Transverse colon (tissue), 4 donors: ENCODE data around the gene GPR143. TPM values are rescaled to one million over a fixed set of nuclear protein-coding genes. Genes with fewer than 3 reads are reported as not detected.

Experiments
- DNase-seq: peaks from one replicate; pipeline ENCODE4 v3.0.0-alpha.2; 2019
- H3K27ac ChIP-seq, 4 donors: fragments of 200-600 bp; sonication (generic); 2 replicates each; pipeline ENCODE4 v1.5.1; 2016 to 2018; ENCODE audit warnings: inconsistent platforms in 4 of 4
- H3K27me3 ChIP-seq: fragments of 200-600 bp; sonication (generic); 2 replicates; pipeline ENCODE4 v1.5.1; 2017; ENCODE audit warnings: inconsistent platforms
- H3K36me3 ChIP-seq, 4 donors: fragments of 200-600 bp; sonication (generic); 2 replicates each; pipeline ENCODE4 v1.5.1; 2017 to 2019; ENCODE audit warnings: inconsistent platforms in 4 of 4
- H3K4me1 ChIP-seq, 4 donors: fragments of 200-600 bp; sonication (generic); 2 replicates each; pipeline ENCODE4 v1.5.1; 2017 to 2020; ENCODE audit warnings: inconsistent platforms in 4 of 4
- H3K4me3 ChIP-seq, 4 donors: fragments of 200-600 bp; sonication (generic); 1 replicate in 1 of 4; 2 replicates in 3 of 4; pipeline versions ENCODE4 v1.5.1 to v1.6.1; 2017 to 2019; ENCODE audit warnings: inconsistent platforms in 4 of 4
- H3K9me3 ChIP-seq, 2 donors: fragments of 200-600 bp; sonication (generic); 2 replicates each; pipeline ENCODE4 v1.5.1; 2017 to 2019; ENCODE audit warnings: inconsistent platforms in 2 of 2
- CTCF ChIP-seq, 5 experiments: fragments of 200-600 bp in 3 of 5; fragments of 450-650 bp in 2 of 5; sonication (generic) in 3 of 5; IDR thresholded peaks; 1 replicate in 2 of 5; 2 replicates in 3 of 5; pipeline ENCODE4 v1.5.1; 2016 to 2017; ENCODE audit warnings: antibody characterized with exemption in 5 of 5, inconsistent platforms in 3 of 5, mild to moderate bottlenecking in 2 of 5, moderate library complexity in 1 of 5
- EP300 ChIP-seq: sonication (generic); formaldehyde crosslinking; IDR thresholded peaks from one replicate; pipeline ENCODE4 v1.6.1; 2017; ENCODE audit warnings: antibody characterized with exemption, low read depth
- POLR2A ChIP-seq: fragments of 450-650 bp; IDR thresholded peaks from one replicate; pipeline ENCODE4 v1.6.1; 2016; ENCODE audit warnings: antibody characterized with exemption, mild to moderate bottlenecking, moderate library complexity
- POLR2AphosphoS5 ChIP-seq, 3 donors: sonication (generic); formaldehyde crosslinking; IDR thresholded peaks; one replicate each; pipeline ENCODE4 v1.6.1; 2016; ENCODE audit warnings: antibody characterized with exemption in 3 of 3
- WGBS, 2 donors: methylation state at CpG; one replicate each; pipeline ENCODE4 v1.1.5; 2018; ENCODE audit warnings: low coverage in 1 of 2; 5-methylcytosine and 5-hydroxymethylcytosine counted together
- in situ Hi-C, 4 donors: fragments of 200-750 bp; cut with MboI; loops; one replicate each; pipeline versions ENCODE4 v1.15.0 to v1.15.1; 2017; ENCODE audit warnings: low sequenced_read_pairs in 3 of 4, low pct_ligation_motif_present in 1 of 4, low pct_unique_long_range_greater_than_20kb in 1 of 4
- intact Hi-C: fragments of 100-400 bp; cut with DNase I; formaldehyde crosslinking; loops from one replicate; pipeline ENCODE4 v1.15.1; 2023; ENCODE audit warnings: low total_unique reads
- total RNA-seq, 4 donors: library from RNA; depleted of rRNA; stranded (reverse); fragments of >200 nt; gene quantifications; one replicate each; pipeline ENCODE4 v1.1.0, GENCODE V29; 2016

The GPR143 gene
- total RNA-seq, 4 donors from 2014 or later: 1.1 to 1.6 TPM; not detected in 2

DNA sequence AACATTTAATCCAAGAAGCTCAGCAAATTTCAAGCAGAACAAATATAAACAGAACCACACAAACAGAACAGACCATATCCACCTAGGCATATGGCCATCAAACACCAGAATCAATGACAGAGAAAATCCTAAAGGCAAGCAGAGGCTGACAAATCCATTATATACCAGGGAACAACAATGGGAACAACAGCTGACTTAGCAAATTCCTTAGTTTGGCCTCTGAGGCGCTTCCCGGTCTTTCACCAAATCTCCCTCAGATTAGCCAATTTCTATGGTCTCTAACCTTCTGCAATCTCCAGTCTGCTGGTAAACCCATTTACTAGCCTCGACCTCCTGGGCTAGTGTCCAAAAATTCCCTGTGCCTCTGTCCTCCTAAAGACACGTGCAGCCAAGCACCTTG is 59.2 kb downstream of the GPR143 start:
- no peak for DNase-seq
- in situ Hi-C loops (loop anchor here in 3 of 4 donors (10.0 to 25.0 kb wide), 4 partner anchors 732 to 894 kb away; partner anchors contain the start of gene FAM9A (in 1 of the 3)), intact Hi-C loops (no loop called here)
- Histone ChIP-seq H3K27ac (no peak overlapping the region), H3K9me3 (no peaks in the 10 kb centered on the region), H3K4me3 (no peak overlapping the region), H3K27me3 (no peaks in the 10 kb centered on the region), H3K36me3 (no peaks in the 10 kb centered on the region), H3K4me1 (peaks cover 0 to 4% (median 2%) of the 10 kb centered on the region in 4 donors)
- 81% methylated on average over 4 of the region's 4 CpGs; no CpG with 5 or more reads in 1 of the 2 donors for WGBS, 2 donors
- TF ChIP-seq POLR2A: no peak
- TF ChIP-seq CTCF (IDR thresholded peaks at IDR 0.05): no peak
- TF ChIP-seq POLR2AphosphoS5 (IDR thresholded peaks at IDR 0.05): no peak
- no peak for TF ChIP-seq EP300

- DNase-seq: no peak
- TF ChIP-seq POLR2A (no peak), EP300 (no peak), CTCF (IDR thresholded peaks at IDR 0.05) (no peak), POLR2AphosphoS5 (IDR thresholded peaks at IDR 0.05) (no peak)
- Histone ChIP-seq H3K9me3 (no peaks in the 10 kb centered on the region), H3K27ac (no peak overlapping the region), H3K4me1 (peaks cover 0 to 4% (median 2%) of the 10 kb centered on the region in 4 donors), H3K27me3 (no peaks in the 10 kb centered on the region), H3K36me3 (no peaks in the 10 kb centered on the region), H3K4me3 (no peak overlapping the region)
- intact Hi-C loops (no loop called here), in situ Hi-C loops (loop anchor here in 3 of 4 donors (10.0 to 25.0 kb wide), 4 partner anchors 730 to 893 kb away; partner anchors contain the start of gene FAM9A (in 1 of the 3))
- 86 to 100% methylated on average over 2 to 6 of the region's 6 CpGs for WGBS, 2 donors
Measured at GRCh38 chrX:9704876-9705465, 60.7 kb downstream of the GPR143 start.

DNA sequence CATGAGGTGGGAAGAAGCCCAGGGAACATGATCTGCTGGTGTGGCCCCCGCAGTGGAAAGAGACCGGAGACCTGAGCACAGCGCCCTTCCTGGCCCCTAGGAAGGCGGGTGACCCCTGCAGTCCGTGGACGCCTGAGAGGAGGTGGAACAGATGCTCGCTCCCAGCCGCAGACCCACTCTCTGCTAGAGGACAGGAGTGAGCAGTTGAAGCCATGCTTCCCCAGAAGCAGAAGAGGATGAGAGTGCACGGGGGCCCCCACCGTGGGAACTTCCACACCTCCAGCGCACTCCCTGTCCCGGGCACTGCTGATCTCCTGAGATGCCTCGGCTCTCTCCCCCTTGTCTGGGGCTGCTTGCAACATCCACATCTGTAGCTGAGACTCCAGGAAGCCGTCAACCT is 62.2 kb downstream of the GPR143 start:
- intact Hi-C loops (no loop called here), in situ Hi-C loops (loop anchor here in 3 of 4 donors (10.0 to 25.0 kb wide), 4 partner anchors 729 to 891 kb away; partner anchors contain the start of gene FAM9A (in 1 of the 3))
- TF ChIP-seq POLR2AphosphoS5 (IDR thresholded peaks at IDR 0.05) (no peak), CTCF (IDR thresholded peaks at IDR 0.05) (no peak), POLR2A (no peak), EP300 (no peak)
- WGBS, 2 donors: 94% methylated on average over 14 of the region's 14 CpGs; no CpG with 5 or more reads in 1 of the 2 donors
- no peaks in the 10 kb centered on the region for H3K27me3 ChIP-seq
- H3K9me3 ChIP-seq: no peaks in the 10 kb centered on the region
- no peaks in the 10 kb centered on the region for H3K36me3 ChIP-seq
- no peak overlapping the region for H3K4me3 ChIP-seq
- no peak for DNase-seq
- no peaks in the 10 kb centered on the region for H3K4me1 ChIP-seq
- H3K27ac ChIP-seq: no peak overlapping the region

DNA sequence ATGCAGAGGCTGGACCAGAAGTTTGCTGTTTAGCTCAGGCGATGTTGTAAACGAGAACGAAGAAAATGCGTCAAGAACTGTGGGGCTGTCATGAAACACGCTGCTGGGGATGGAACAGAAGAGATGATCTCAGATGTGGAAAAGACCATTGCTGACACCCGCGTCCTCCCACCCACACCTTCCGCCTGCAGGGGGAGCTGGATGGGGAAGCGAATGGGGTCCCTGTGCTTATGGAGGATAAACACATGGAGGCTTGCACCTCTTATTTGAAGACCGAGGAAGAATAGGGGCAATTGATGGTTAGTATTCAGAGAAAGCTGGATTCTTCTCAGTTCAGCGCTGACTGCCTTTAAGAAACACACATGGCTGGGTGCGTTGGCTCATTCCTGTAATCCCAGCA is 63.9 kb downstream of the GPR143 start:
- no peaks in the 10 kb centered on the region for H3K36me3 ChIP-seq
- in situ Hi-C loops (loop anchor here in 3 of 4 donors (10.0 to 25.0 kb wide), 4 partner anchors 727 to 889 kb away; partner anchors contain the start of gene FAM9A (in 1 of the 3)), intact Hi-C loops (no loop called here)
- H3K4me1 ChIP-seq: no peaks in the 10 kb centered on the region
- H3K4me3 ChIP-seq: no peak overlapping the region
- no peaks in the 10 kb centered on the region for H3K9me3 ChIP-seq
- no peak overlapping the region for H3K27ac ChIP-seq
- H3K27me3 ChIP-seq: no peaks in the 10 kb centered on the region
- TF ChIP-seq EP300 (no peak), CTCF (IDR thresholded peaks at IDR 0.05) (no peak), POLR2AphosphoS5 (IDR thresholded peaks at IDR 0.05) (no peak), POLR2A (no peak)
- WGBS, 2 donors: 93% methylated on average over 12 of the region's 12 CpGs; no CpG with 5 or more reads in 1 of the 2 donors
- no peak for DNase-seq
